ENCODE results near the gene TP53I13.
A peak's percentile ranks its signal among the peaks of the same experiment; 100 is the strongest.

DNA sequence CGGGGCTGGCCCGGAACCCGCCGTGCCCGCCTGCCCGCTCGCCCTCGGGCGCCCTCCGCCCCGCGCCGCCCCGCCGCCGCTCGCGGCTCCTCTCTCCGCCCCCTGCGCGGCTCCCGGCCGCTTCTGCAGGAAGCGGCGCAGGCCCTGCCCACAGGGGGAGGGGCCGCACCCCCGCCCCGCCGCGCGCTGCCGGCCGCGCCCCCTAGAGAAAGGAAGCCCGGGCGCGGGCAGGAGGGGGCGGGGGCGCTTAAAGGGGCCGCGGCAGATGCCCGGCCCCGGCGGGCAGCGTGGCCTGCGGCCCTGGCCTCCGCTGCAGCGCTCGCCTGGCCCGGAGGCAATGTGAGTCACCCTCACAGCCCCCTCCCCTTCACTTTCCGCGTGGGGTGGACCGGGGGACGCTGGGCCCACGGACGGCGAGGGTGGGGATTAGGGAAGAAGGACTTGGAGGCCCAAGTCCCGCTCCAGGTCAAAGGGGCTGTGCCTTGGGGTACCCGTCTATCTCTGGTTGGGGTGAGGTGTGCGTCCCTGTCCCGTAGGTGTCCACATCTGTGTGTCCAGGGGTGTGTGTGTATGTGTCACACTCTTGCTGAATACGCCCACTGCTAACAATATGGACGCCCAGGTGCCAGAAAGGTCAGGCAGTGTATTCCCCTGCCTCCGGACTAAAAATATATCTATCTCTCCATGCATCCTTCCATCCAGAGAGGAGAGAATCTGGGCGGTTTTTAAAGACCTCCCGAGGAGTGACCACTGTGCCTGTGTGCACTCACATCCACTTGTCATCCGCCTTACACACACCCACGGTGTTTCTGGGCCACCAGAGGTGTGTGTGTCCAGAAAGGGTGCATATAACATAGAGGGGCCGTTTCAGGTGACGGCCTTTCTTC lies 21.3 kb downstream of the TP53I13 start, which contains the start of gene GIT1:
- TF ChIP-seq POLR2A (IDR thresholded peaks at IDR 0.05; ENCODE audit: extremely low read depth, insufficient read length) = peak; percentile 60
- TF ChIP-seq, protein P1, sequence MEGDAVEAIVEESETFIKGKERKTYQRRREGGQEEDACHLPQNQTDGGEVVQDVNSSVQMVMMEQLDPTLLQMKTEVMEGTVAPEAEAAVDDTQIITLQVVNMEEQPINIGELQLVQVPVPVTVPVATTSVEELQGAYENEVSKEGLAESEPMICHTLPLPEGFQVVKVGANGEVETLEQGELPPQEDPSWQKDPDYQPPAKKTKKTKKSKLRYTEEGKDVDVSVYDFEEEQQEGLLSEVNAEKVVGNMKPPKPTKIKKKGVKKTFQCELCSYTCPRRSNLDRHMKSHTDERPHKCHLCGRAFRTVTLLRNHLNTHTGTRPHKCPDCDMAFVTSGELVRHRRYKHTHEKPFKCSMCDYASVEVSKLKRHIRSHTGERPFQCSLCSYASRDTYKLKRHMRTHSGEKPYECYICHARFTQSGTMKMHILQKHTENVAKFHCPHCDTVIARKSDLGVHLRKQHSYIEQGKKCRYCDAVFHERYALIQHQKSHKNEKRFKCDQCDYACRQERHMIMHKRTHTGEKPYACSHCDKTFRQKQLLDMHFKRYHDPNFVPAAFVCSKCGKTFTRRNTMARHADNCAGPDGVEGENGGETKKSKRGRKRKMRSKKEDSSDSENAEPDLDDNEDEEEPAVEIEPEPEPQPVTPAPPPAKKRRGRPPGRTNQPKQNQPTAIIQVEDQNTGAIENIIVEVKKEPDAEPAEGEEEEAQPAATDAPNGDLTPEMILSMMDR (IDR thresholded peaks at IDR 0.05; ENCODE audit: low read depth, low read length) = no peak
